ENCODE data around the gene GRIK3.

- no peak for TF ChIP-seq CTCF (IDR thresholded peaks at IDR 0.05; ENCODE audit: insufficient read depth, low read length)
- TF ChIP-seq SPI1 (IDR thresholded peaks at IDR 0.05; ENCODE audit: borderline replicate concordance, low read depth): no peak
Observed at GRCh38 chr1:36851087-36851486, 183.2 kb downstream of the GRIK3 start.
